GM23338 (cell line): ENCODE measurements around the gene CACNA1C.

Experiments
- EZH2 ChIP-seq: fragments of 200-600 bp; sonication (generic); IDR thresholded peaks from one replicate; pipeline ENCODE4 v1.8.0; 2017; ENCODE audit warnings: antibody characterized with exemption, mild to moderate bottlenecking, low read depth; ENCODE audit not compliant: unreplicated experiment
- EZH2phosphoT487 ChIP-seq: fragments of 200-600 bp; sonication (generic); IDR thresholded peaks from one replicate; pipeline ENCODE4 v1.8.1; 2018; ENCODE audit warnings: antibody characterized with exemption; ENCODE audit not compliant: unreplicated experiment
- JUNB ChIP-seq: IDR thresholded peaks from one replicate; pipeline ENCODE4 v1.6.1; 2016; ENCODE audit warnings: antibody characterized with exemption; ENCODE audit not compliant: unreplicated experiment
- STAT1 ChIP-seq: IDR thresholded peaks from one replicate; pipeline ENCODE4 v1.6.1; 2016; ENCODE audit warnings: antibody characterized with exemption; ENCODE audit not compliant: unreplicated experiment
- TF ChIP-seq, protein P1 (sequence below), 2 experiments: fragments of 200-600 bp in 1 of 2; sonication (generic) in 1 of 2; conservative IDR thresholded peaks; 2 replicates each; pipeline versions ENCODE4 v1.5.1 to v1.6.1; 2016 to 2017; ENCODE audit warnings: antibody characterized with exemption in 2 of 2, low read depth in 2 of 2, mild to moderate bottlenecking in 2 of 2, moderate library complexity in 1 of 2
- TF ChIP-seq, protein P2 (sequence below): IDR thresholded peaks from one replicate; pipeline ENCODE4 v1.6.1; 2018; ENCODE audit warnings: antibody characterized with exemption; ENCODE audit not compliant: unreplicated experiment

DNA sequence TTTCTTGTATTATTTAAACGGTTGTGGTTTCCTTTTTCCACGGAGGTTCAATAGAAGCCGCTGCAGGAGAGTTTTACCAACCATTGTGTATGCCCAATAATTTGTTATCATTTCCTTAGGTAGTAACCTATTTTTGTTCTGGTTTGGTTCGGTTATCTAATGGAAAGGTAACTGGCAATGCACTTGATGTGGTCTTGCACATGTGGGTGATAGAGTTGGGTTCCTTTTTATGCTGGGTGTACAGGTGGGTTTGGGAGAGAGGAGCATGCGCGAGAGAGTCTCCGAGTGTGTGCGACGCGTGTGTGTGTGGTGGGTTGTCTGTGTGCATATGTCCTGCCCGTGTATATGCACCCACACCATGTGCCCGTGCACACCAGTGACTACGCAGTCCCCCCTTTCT, 639.3 kb downstream of the CACNA1C start:
- TF ChIP-seq, protein P1, sequence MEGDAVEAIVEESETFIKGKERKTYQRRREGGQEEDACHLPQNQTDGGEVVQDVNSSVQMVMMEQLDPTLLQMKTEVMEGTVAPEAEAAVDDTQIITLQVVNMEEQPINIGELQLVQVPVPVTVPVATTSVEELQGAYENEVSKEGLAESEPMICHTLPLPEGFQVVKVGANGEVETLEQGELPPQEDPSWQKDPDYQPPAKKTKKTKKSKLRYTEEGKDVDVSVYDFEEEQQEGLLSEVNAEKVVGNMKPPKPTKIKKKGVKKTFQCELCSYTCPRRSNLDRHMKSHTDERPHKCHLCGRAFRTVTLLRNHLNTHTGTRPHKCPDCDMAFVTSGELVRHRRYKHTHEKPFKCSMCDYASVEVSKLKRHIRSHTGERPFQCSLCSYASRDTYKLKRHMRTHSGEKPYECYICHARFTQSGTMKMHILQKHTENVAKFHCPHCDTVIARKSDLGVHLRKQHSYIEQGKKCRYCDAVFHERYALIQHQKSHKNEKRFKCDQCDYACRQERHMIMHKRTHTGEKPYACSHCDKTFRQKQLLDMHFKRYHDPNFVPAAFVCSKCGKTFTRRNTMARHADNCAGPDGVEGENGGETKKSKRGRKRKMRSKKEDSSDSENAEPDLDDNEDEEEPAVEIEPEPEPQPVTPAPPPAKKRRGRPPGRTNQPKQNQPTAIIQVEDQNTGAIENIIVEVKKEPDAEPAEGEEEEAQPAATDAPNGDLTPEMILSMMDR (conservative IDR thresholded peaks at IDR 0.05; ENCODE audit: low read depth in 2 of 2), result no peak
- TF ChIP-seq, protein P2, sequence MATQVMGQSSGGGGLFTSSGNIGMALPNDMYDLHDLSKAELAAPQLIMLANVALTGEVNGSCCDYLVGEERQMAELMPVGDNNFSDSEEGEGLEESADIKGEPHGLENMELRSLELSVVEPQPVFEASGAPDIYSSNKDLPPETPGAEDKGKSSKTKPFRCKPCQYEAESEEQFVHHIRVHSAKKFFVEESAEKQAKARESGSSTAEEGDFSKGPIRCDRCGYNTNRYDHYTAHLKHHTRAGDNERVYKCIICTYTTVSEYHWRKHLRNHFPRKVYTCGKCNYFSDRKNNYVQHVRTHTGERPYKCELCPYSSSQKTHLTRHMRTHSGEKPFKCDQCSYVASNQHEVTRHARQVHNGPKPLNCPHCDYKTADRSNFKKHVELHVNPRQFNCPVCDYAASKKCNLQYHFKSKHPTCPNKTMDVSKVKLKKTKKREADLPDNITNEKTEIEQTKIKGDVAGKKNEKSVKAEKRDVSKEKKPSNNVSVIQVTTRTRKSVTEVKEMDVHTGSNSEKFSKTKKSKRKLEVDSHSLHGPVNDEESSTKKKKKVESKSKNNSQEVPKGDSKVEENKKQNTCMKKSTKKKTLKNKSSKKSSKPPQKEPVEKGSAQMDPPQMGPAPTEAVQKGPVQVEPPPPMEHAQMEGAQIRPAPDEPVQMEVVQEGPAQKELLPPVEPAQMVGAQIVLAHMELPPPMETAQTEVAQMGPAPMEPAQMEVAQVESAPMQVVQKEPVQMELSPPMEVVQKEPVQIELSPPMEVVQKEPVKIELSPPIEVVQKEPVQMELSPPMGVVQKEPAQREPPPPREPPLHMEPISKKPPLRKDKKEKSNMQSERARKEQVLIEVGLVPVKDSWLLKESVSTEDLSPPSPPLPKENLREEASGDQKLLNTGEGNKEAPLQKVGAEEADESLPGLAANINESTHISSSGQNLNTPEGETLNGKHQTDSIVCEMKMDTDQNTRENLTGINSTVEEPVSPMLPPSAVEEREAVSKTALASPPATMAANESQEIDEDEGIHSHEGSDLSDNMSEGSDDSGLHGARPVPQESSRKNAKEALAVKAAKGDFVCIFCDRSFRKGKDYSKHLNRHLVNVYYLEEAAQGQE, result no peak
- no peak for TF ChIP-seq STAT1
- no peak for TF ChIP-seq EZH2phosphoT487
- no peak for TF ChIP-seq JUNB
- TF ChIP-seq EZH2, result no peak
